ENCODE measurements around the gene C3orf62.
A peak's percentile ranks its signal among the peaks of the same experiment; 100 is the strongest.

Gene C3orf62

GRCh38 chr3:49276475-49277382, at the start of gene C3orf62:
C3orf62 (minus strand) TSS chr3:49277232; CDS start chr3:49276872, 360 bp downstream.
- DNase-seq (ENCODE audit: low spot score): peak; percentile 92

GRCh38 chr3:49324768-49325167, 47.7 kb upstream of the C3orf62 start:
- no peak for DNase-seq (ENCODE audit: low spot score)

- no peak for DNase-seq (ENCODE audit: low spot score)
Observed at GRCh38 chr3:49316696-49317457, 39.8 kb upstream of the C3orf62 start.

- DNase-seq (ENCODE audit: low spot score): no peak
Observed at GRCh38 chr3:49313896-49314688, 37.1 kb upstream of the C3orf62 start.

GRCh38 chr3:49311283-49311682, 34.3 kb upstream of the C3orf62 start:
- no peak for DNase-seq (ENCODE audit: low spot score)

GRCh38 chr3:49310677-49311076, 33.6 kb upstream of the C3orf62 start:
- DNase-seq (ENCODE audit: low spot score): no peak

- no peak for DNase-seq (ENCODE audit: low spot score)
Observed at GRCh38 chr3:49305608-49306007, 28.6 kb upstream of the C3orf62 start.

- no peak for DNase-seq (ENCODE audit: low spot score)
Observed at GRCh38 chr3:49302613-49303012, 25.6 kb upstream of the C3orf62 start.

GRCh38 chr3:49300595-49300994, 23.6 kb upstream of the C3orf62 start:
- no peak for DNase-seq (ENCODE audit: low spot score)

GRCh38 chr3:49298511-49298910, 21.5 kb upstream of the C3orf62 start:
- no peak for DNase-seq (ENCODE audit: low spot score)

- DNase-seq (ENCODE audit: low spot score): no peak
Observed at GRCh38 chr3:49296781-49297411, 19.9 kb upstream of the C3orf62 start.

GRCh38 chr3:49295489-49296058, 18.5 kb upstream of the C3orf62 start:
- no peak for DNase-seq (ENCODE audit: low spot score)

- no peak for DNase-seq (ENCODE audit: low spot score)
Observed at GRCh38 chr3:49294343-49294742, 17.3 kb upstream of the C3orf62 start.

GRCh38 chr3:49283997-49284396, 7.0 kb upstream of the C3orf62 start:
- no peak for DNase-seq (ENCODE audit: low spot score)

GRCh38 chr3:49279376-49279775, 2.3 kb upstream of the C3orf62 start:
- no peak for DNase-seq (ENCODE audit: low spot score)

GRCh38 chr3:49278548-49278947, 1.5 kb upstream of the C3orf62 start:
- no peak for DNase-seq (ENCODE audit: low spot score)

GRCh38 chr3:49277383-49277775, 347 bp upstream of the C3orf62 start:
- DNase-seq (ENCODE audit: low spot score): no peak

GRCh38 chr3:49273825-49274532, 3.1 kb downstream of the C3orf62 start:
- no peak for DNase-seq (ENCODE audit: low spot score)

GRCh38 chr3:49271047-49271446, 6.0 kb downstream of the C3orf62 start:
- DNase-seq (ENCODE audit: low spot score): no peak

- DNase-seq (ENCODE audit: low spot score): no peak
Observed at GRCh38 chr3:49270156-49270500, 6.9 kb downstream of the C3orf62 start.

All from AG08396 (cell line).